H1 (cell line): ENCODE results near the gene SLC13A2. TPM values are rescaled to one million over a fixed set of nuclear protein-coding genes. Genes with fewer than 3 reads are reported as not detected.

Experiments
- CTCF ChIA-PET: fragments of 300-600 bp; sonication (Branson Sonifier 250); formaldehyde crosslinking; loops from one replicate; lab custom pipeline; 2021; ENCODE audit not compliant: partially characterized antibody; lab: Charles Lee
- POLR2A ChIA-PET: fragments of 300-600 bp; sonication (Branson Sonifier 250); formaldehyde crosslinking; loops from one replicate; lab custom pipeline; 2021; ENCODE audit warnings: inconsistent platforms; ENCODE audit not compliant: partially characterized antibody; lab: Charles Lee
- DNase-seq, 2 experiments: peaks; one replicate each; pipeline versions ENCODE4 v3.0.0 to v3.0.0-alpha.2; 2010 to 2022; ENCODE audit warnings: low spot score in 2 of 2, low read depth in 1 of 2, mixed read lengths in 1 of 2
- FAIRE-seq: peaks from 2 replicates; lab custom pipeline; 2011; peaks lifted over from hg19 to GRCh38; lab: Jason Lieb, UNC
- H2AFZ ChIP-seq: 2 replicates; pipeline ENCODE4 v1.8.1; 2012; ENCODE audit warnings: low read length, inconsistent platforms
- H2AK5ac ChIP-seq: 2 replicates; pipeline ENCODE4 v1.6.1; 2013; ENCODE audit warnings: low read depth, low read length
- H2BK120ac ChIP-seq: replicated peaks from 2 replicates; pipeline ENCODE3; 2013; ENCODE audit warnings: low read depth, low read length, inconsistent platforms
- H2BK12ac ChIP-seq: 2 replicates; pipeline ENCODE4 v1.6.1; 2013; ENCODE audit warnings: low read depth, low read length
- H2BK15ac ChIP-seq: 2 replicates; pipeline ENCODE4 v1.6.1; 2013; ENCODE audit warnings: low read length
- H2BK20ac ChIP-seq: 2 replicates; pipeline ENCODE4 v1.6.1; 2013; ENCODE audit warnings: low read length
- H2BK5ac ChIP-seq: 2 replicates; pipeline ENCODE4 v1.6.1; 2013; ENCODE audit warnings: low read depth, low read length
- H3K14ac ChIP-seq: 2 replicates; pipeline ENCODE4 v1.6.1; 2013; ENCODE audit warnings: inconsistent platforms; ENCODE audit not compliant: insufficient read length
- H3K18ac ChIP-seq: 2 replicates; pipeline ENCODE4 v1.6.1; 2013; ENCODE audit warnings: low read length; ENCODE audit errors: extremely low read depth
- H3K23ac ChIP-seq: 2 replicates; pipeline ENCODE4 v1.6.1; 2013; ENCODE audit warnings: inconsistent platforms; ENCODE audit not compliant: insufficient read length
- H3K23me2 ChIP-seq: 2 replicates; pipeline ENCODE4 v1.6.1; 2013; ENCODE audit warnings: low read depth, low read length
- H3K27ac ChIP-seq: 2 replicates; pipeline ENCODE4 v1.6.1; 2011; ENCODE audit warnings: low read depth, low read length, inconsistent platforms
- H3K27me3 ChIP-seq, 4 experiments: replicated peaks in 1 of 4; 1 replicate in 1 of 4; 2 replicates in 3 of 4; pipeline versions ENCODE4 v1.6.1 to v1.8.1; 2011 to 2013; ENCODE audit warnings: low read length in 3 of 4, mild to moderate bottlenecking in 3 of 4, inconsistent platforms in 2 of 4, mixed read lengths in 2 of 4, moderate library complexity in 1 of 4; ENCODE audit not compliant: control insufficient read depth in 3 of 4, insufficient read depth in 3 of 4; ENCODE audit errors: extremely low read depth in 1 of 4
- H3K36me3 ChIP-seq, 4 experiments: 2 replicates each; pipeline versions ENCODE4 v1.6.1 to v1.8.1; 2011 to 2013; ENCODE audit warnings: mild to moderate bottlenecking in 4 of 4, low read length in 3 of 4, moderate library complexity in 2 of 4, control low read depth in 1 of 4, inconsistent platforms in 1 of 4; ENCODE audit not compliant: insufficient read depth in 4 of 4, control insufficient read depth in 2 of 4
- H3K4ac ChIP-seq: replicated peaks from 2 replicates; pipeline ENCODE3; 2013; ENCODE audit warnings: low read length, low read depth, mixed read lengths, inconsistent platforms; ENCODE audit not compliant: insufficient read length
- H3K4me1 ChIP-seq, 4 experiments: replicated peaks in 1 of 4; 1 replicate in 1 of 4; 2 replicates in 3 of 4; pipeline versions ENCODE4 v1.6.1 to v1.8.1; 2011 to 2013; ENCODE audit warnings: low read length in 3 of 4, inconsistent platforms in 2 of 4, mixed read lengths in 1 of 4; ENCODE audit not compliant: insufficient read depth in 4 of 4, control insufficient read depth in 3 of 4
- H3K4me2 ChIP-seq, 2 experiments: 2 replicates each; pipeline versions ENCODE4 v1.6.1 to v1.8.1; 2011 to 2013; ENCODE audit warnings: low read depth in 2 of 2, low read length in 2 of 2, control low read depth in 1 of 2, inconsistent platforms in 1 of 2, mild to moderate bottlenecking in 1 of 2; ENCODE audit not compliant: insufficient read depth in 1 of 2
- H3K4me3 ChIP-seq, 4 experiments: fragments of 200-600, 300-600 bp in 1 of 4; sonication (generic), shearing (Covaris generic), sonication (Bioruptor Twin) in 1 of 4; 2 replicates each; pipeline versions ENCODE4 v1.5.1 to v1.8.1; 2011 to 2016; ENCODE audit warnings: low read length in 4 of 4, low read depth in 3 of 4, control low read depth in 2 of 4, inconsistent platforms in 2 of 4, mild to moderate bottlenecking in 2 of 4, mixed read lengths in 1 of 4, moderate library complexity in 1 of 4; ENCODE audit not compliant: insufficient read depth in 2 of 4; ENCODE audit errors: extremely low read depth in 1 of 4
- H3K56ac ChIP-seq: replicated peaks from 2 replicates; pipeline ENCODE3; 2013; ENCODE audit warnings: low read depth, mild to moderate bottlenecking, mixed read lengths, low read length, inconsistent platforms; ENCODE audit not compliant: insufficient read length
- H3K79me1 ChIP-seq: 2 replicates; pipeline ENCODE4 v1.6.1; 2013; ENCODE audit warnings: low read depth, low read length, control low read depth
- H3K79me2 ChIP-seq, 2 experiments: 2 replicates each; pipeline versions ENCODE4 v1.6.1 to v1.8.1; 2012 to 2013; ENCODE audit warnings: low read length in 2 of 2, mild to moderate bottlenecking in 2 of 2, inconsistent platforms in 1 of 2; ENCODE audit not compliant: insufficient read depth in 2 of 2, control insufficient read depth in 1 of 2
- H3K9ac ChIP-seq, 4 experiments: replicated peaks in 1 of 4; 1 replicate in 1 of 4; 2 replicates in 3 of 4; pipeline versions ENCODE4 v1.6.1 to v1.8.1; 2011 to 2013; ENCODE audit warnings: low read depth in 3 of 4, low read length in 3 of 4, control low read depth in 2 of 4, mild to moderate bottlenecking in 2 of 4, moderate library complexity in 2 of 4, inconsistent platforms in 1 of 4; ENCODE audit errors: extremely low read depth in 1 of 4
- H3K9me3 ChIP-seq, 2 experiments: 2 replicates each; pipeline versions ENCODE4 v1.6.1 to v1.8.1; 2012 to 2013; ENCODE audit warnings: mild to moderate bottlenecking in 2 of 2, moderate library complexity in 2 of 2, control low read depth in 1 of 2, inconsistent platforms in 1 of 2, low read depth in 1 of 2, low read length in 1 of 2, mixed read lengths in 1 of 2; ENCODE audit not compliant: insufficient read depth in 2 of 2
- H4K20me1 ChIP-seq, 2 experiments: replicated peaks in 1 of 2; 2 replicates each; pipeline versions ENCODE3 to v1.8.1; 2011 to 2013; ENCODE audit warnings: inconsistent platforms in 2 of 2, low read length in 2 of 2, mild to moderate bottlenecking in 1 of 2; ENCODE audit not compliant: insufficient read depth in 2 of 2, control insufficient read depth in 1 of 2
- H4K5ac ChIP-seq: 2 replicates; pipeline ENCODE4 v1.6.1; 2013; ENCODE audit warnings: low read length, low read depth, mixed read lengths, inconsistent platforms; ENCODE audit not compliant: insufficient read length
- H4K8ac ChIP-seq: 2 replicates; pipeline ENCODE4 v1.8.0; 2013; ENCODE audit warnings: mild to moderate bottlenecking, moderate library complexity, low read length, inconsistent platforms; ENCODE audit not compliant: insufficient read depth; ENCODE audit errors: extremely low read depth
- H4K91ac ChIP-seq: replicated peaks from 2 replicates; pipeline ENCODE3; 2013; ENCODE audit warnings: low read length, mixed read lengths, inconsistent platforms; ENCODE audit not compliant: insufficient read length
- CBX8 ChIP-seq: fragments of 300-800, 300-1000 bp; sonication (generic); IDR thresholded peaks from 2 replicates; pipeline ENCODE4 v1.7.1; 2016; ENCODE audit warnings: low read depth, low read length, borderline replicate concordance
- CHD1 ChIP-seq: IDR thresholded peaks from 2 replicates; pipeline ENCODE4 v1.6.1; 2012; ENCODE audit warnings: low read depth, low read length, improper control_type of control experiment
- CTBP2 ChIP-seq: IDR thresholded peaks from 2 replicates; pipeline ENCODE4 v1.7.0; 2011; ENCODE audit warnings: borderline replicate concordance, mild to moderate bottlenecking, moderate library complexity, mixed read lengths, low read length; ENCODE audit not compliant: insufficient read depth, insufficient read length
- RXRA ChIP-seq: IDR thresholded peaks from 2 replicates; pipeline ENCODE4 v1.6.1; 2011; ENCODE audit warnings: low read depth, mild to moderate bottlenecking, low read length, moderate library complexity; ENCODE audit not compliant: insufficient read depth
- SAP30 ChIP-seq: fragments of 300-600 bp; sonication (generic); IDR thresholded peaks from 2 replicates; pipeline ENCODE4 v1.7.1; 2012; ENCODE audit warnings: low read length, moderate library complexity, mild to moderate bottlenecking, inconsistent platforms; ENCODE audit not compliant: insufficient read depth, insufficient replicate concordance
- SP1 ChIP-seq: IDR thresholded peaks from 2 replicates; pipeline ENCODE4 v1.6.1; 2011; ENCODE audit warnings: low read depth, low read length
- SP2 ChIP-seq: IDR thresholded peaks from 2 replicates; pipeline ENCODE4 v1.6.1; 2012; ENCODE audit warnings: mild to moderate bottlenecking, low read length, inconsistent platforms
- TAF1 ChIP-seq: IDR thresholded peaks from 2 replicates; pipeline ENCODE4 v1.6.1; 2011; ENCODE audit warnings: mild to moderate bottlenecking, low read depth, low read length
- WGBS, 2 experiments: shearing (Covaris generic) in 1 of 2; methylation state at CpG; one replicate each; pipeline versions ENCODE4 v1.1.6 to v1.1.7; 2013 to 2015; ENCODE audit warnings: low lambda C conversion rate in 2 of 2, mixed read lengths in 2 of 2, inconsistent platforms in 1 of 2, low coverage in 1 of 2, missing lambda C conversion rate in 1 of 2; ENCODE audit not compliant: insufficient replicate concordance in 2 of 2, insufficient coverage in 1 of 2, insufficient read length in 1 of 2; ENCODE audit errors: extremely low coverage in 1 of 2, missing lambda C conversion rate in 1 of 2; 5-methylcytosine and 5-hydroxymethylcytosine counted together
- polyA plus RNA-seq, 7 experiments: library from polyadenylated mRNA; depleted of rRNA in 3 of 7; stranded (reverse) in 5 of 7; unstranded in 2 of 7; fragments of >200 nt in 5 of 7; fragments of 200-250 nt in 2 of 7; gene quantifications; 1 replicate in 5 of 7; 2 replicates in 1 of 7; 4 replicates in 1 of 7; pipeline versions ENCODE4 v1.2.1 to v1.2.3, GENCODE V29; 2011 to 2013; ENCODE audit warnings: missing spikeins in 2 of 7, mixed read lengths in 2 of 7
- total RNA-seq: library from RNA; stranded (reverse); fragmentation: NEBNext Ultra II Directional; extraction: Animal tissue kit (Norgen Biotek cat#: 25700); gene quantifications from 2 replicates; pipeline ENCODE4 v1.2.1, GENCODE V29; 2021

SLC13A2 gene
- total and polyA plus RNA-seq, 2 of the 8 experiments (the other 6 are each of a cell fraction or from before 2014, with no cell fraction given) = not detected

DNA sequence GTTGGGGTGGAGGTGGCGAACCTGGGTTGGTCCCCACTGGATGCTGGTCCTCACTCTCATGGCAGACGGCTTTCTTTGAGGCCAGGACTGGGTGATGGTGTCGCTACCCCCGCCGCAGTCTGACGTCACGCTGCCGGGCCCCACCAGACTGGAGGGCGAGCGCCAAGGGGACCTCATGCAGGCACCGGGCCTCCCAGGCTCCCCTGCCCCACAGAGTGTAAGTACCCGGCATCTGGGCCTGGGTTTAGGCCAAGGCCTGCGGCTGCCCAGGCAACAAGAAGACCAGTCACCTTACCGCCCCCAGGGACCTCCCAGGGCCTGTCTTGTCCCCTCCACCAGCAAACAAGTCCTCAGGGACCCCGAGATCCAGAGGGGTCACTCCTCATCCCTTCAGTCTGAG lies 50.4 kb downstream of the SLC13A2 start:
- Histone ChIP-seq H4K20me1 (no peaks in the 10 kb centered on the region), H4K8ac (no peak overlapping the region)
- FAIRE-seq = no peak
- TF ChIP-seq RXRA = no peak
- TF ChIP-seq SP2 = no peak
- no peak for TF ChIP-seq SAP30
- TF ChIP-seq CBX8 = no peak
- no peak for TF ChIP-seq TAF1
- TF ChIP-seq SP1 = no peak
- TF ChIP-seq CHD1 = no peak
- TF ChIP-seq CTBP2 = no peak

More for the DNA sequence above, 50.4 kb downstream of the SLC13A2 start:
- Histone ChIP-seq H2BK120ac (no peak overlapping the region), H3K9me3 (no peaks in the 10 kb centered on the region), H3K4ac (no peak overlapping the region), H2BK12ac (no peak overlapping the region), H3K36me3 (no peaks in the 10 kb centered on the region), H3K9ac (no peak overlapping the region), H3K23ac (no peak overlapping the region), H2AFZ (no peak overlapping the region), H3K4me1 (peaks cover 0 to 15% (median 4%) of the 10 kb centered on the region in 4 experiments; a peak in 3 of 7 replicates), H3K79me2 (no peaks in the 10 kb centered on the region), H3K79me1 (no peaks in the 10 kb centered on the region), H3K27me3 (no peaks in the 10 kb centered on the region), H3K18ac (no peak overlapping the region), H2BK20ac (no peak overlapping the region), H4K91ac (no peak overlapping the region), H3K56ac (no peak overlapping the region), H3K14ac (no peak overlapping the region), H2AK5ac (no peak overlapping the region), H3K4me3 (no peak overlapping the region), H2BK5ac (no peak overlapping the region), H2BK15ac (no peak overlapping the region), H3K4me2 (no peak overlapping the region), H3K27ac (no peak overlapping the region), H4K5ac (no peak overlapping the region), H3K23me2 (no peaks in the 10 kb centered on the region)
- POLR2A ChIA-PET = no interaction called here
- DNase-seq = no peak
- WGBS, 2 experiments = 84% methylated on average over 15 of the region's 15 CpGs; no CpG with 5 or more reads in 1 of the 2 experiments
- CTCF ChIA-PET = interaction anchor here (5.0 kb wide), 1 partner anchor 16 kb away, joined by 27 read pairs; no protein-coding TSS in a partner anchor
